ENCODE measurements around the gene WNK2. TPM values are rescaled to one million over a fixed set of nuclear protein-coding genes. Genes with fewer than 3 reads are reported as not detected.

The WNK2 gene
- total RNA-seq, 1 experiment from 2014 or later = 69.4 TPM

DNA sequence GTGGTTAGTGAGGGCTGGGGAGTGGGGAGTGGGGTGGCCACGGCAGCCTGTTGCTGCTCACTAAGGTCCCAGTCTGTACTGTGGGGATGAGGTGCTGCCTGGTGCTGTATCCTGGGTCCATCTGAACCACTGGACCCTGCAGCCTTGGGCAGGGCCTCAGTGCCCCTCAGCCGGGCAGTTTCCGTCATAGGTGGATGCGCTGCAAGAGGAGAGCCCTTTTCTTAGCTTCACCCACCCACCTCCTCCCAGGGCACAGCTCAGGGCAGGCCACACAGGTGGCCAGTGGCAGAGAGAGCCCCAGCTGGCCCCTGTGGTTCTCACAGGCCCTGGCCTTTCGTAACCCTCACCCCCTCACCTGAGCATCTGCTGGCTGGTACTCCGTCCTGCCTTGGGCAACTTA, 46.2 kb downstream of the WNK2 start:
- no peak for TF ChIP-seq CTCF (conservative IDR thresholded peaks at IDR 0.05)
- no peak for DNase-seq
- Histone ChIP-seq H2BK120ac (ENCODE audit: low read depth, low read length, poor library complexity, severe bottlenecking) (no peak overlapping the region), H4K91ac (ENCODE audit: insufficient read length, low read depth, low read length) (no peak overlapping the region), H4K5ac (ENCODE audit: insufficient read length, low read depth, low read length) (no peak overlapping the region), H3T11ph (ENCODE audit: low read length) (no peak overlapping the region), H3K27ac (ENCODE audit: insufficient read length, low read depth, low read length) (no peak overlapping the region), H3K23me2 (ENCODE audit: insufficient read length, low read depth, low read length, poor library complexity, severe bottlenecking) (no peaks in the 10 kb centered on the region), H3K4ac (ENCODE audit: low read depth, low read length) (no peak overlapping the region), H3K4me1 (ENCODE audit: insufficient read depth, low read length) (no peaks in the 10 kb centered on the region), H2AK5ac (ENCODE audit: insufficient read length, low read length) (no peak overlapping the region), H3K23ac (ENCODE audit: insufficient read length, low read depth, low read length) (no peak overlapping the region), H2BK5ac (ENCODE audit: insufficient read length, low read length) (no peak overlapping the region), H3K18ac (ENCODE audit: insufficient read length, low read depth, low read length) (no peak overlapping the region), H2BK20ac (ENCODE audit: low read depth, low read length, poor library complexity, severe bottlenecking) (no peak overlapping the region), H2BK12ac (ENCODE audit: insufficient read length, low read depth, low read length) (no peak overlapping the region), H3K27me3 (ENCODE audit: insufficient read depth, low read length) (no peaks in the 10 kb centered on the region), H3K79me2 (ENCODE audit: insufficient read depth, low read length) (no peaks in the 10 kb centered on the region), H3K9ac (ENCODE audit: extremely low read depth, insufficient read length, low read length) (no peak overlapping the region), H3K14ac (ENCODE audit: insufficient read depth, low read length) (no peak overlapping the region; the same call in 1 of the 2 replicates), H3K4me2 (ENCODE audit: insufficient read depth, insufficient read length, low read length) (no peak overlapping the region), H2AFZ (ENCODE audit: low read length) (no peak overlapping the region), H3K56ac (ENCODE audit: insufficient read length, low read depth, low read length) (no peak overlapping the region), H3K9me3 (ENCODE audit: control insufficient read depth, low read depth, low read length) (no peaks in the 10 kb centered on the region), H4K8ac (replicated peaks; ENCODE audit: insufficient read length, low read depth, low read length) (no peak overlapping the region), H3K79me1 (ENCODE audit: insufficient read depth, low read depth, low read length, poor library complexity, severe bottlenecking) (no peaks in the 10 kb centered on the region), H2BK15ac (ENCODE audit: low read depth, low read length) (no peak overlapping the region), H4K20me1 (ENCODE audit: control insufficient read depth, insufficient read depth, insufficient read length) (no peaks in the 10 kb centered on the region)
- H3K9me3 Mint-ChIP-seq = no peaks in the 10 kb centered on the region
- peak overlapping the region in 2 of 3 experiments; percentile 89; a peak in 3 of 7 replicates for H3K27ac Mint-ChIP-seq
- no peaks in the 10 kb centered on the region for H3K27me3 Mint-ChIP-seq (ENCODE audit: low read depth)
- WGBS (ENCODE audit: extremely low coverage, insufficient read length, low lambda C conversion rate) = no CpG with 5 or more reads among the region's 6 CpGs
- H3K4me3 Mint-ChIP-seq = no peak overlapping the region; a peak in 1 of 5 replicates
- H3K36me3 Mint-ChIP-seq (ENCODE audit: insufficient read depth in 1 of 3, low read depth in 3 of 3) = peaks cover 2 to 6% (median 4%) of the 10 kb centered on the region in 3 experiments; a peak in 5 of 7 replicates
- peaks cover 10 to 14% of the 10 kb centered on the region in 2 experiments; a peak in 3 of 4 replicates for H3K4me1 Mint-ChIP-seq

Measured in H9 (cell line).